H9 (cell line): ENCODE results near the gene KAZALD1. TPM values are rescaled to one million over a fixed set of nuclear protein-coding genes. Genes with fewer than 3 reads are reported as not detected.

Experiments used
- DNase-seq: peaks from one replicate; pipeline ENCODE4 v3.0.0-alpha.2; 2017
- H2AFZ ChIP-seq: one replicate; pipeline ENCODE4 v1.6.1; 2013; ENCODE audit warnings: mild to moderate bottlenecking, low read length, control low read depth, moderate library complexity
- H2AK5ac ChIP-seq: 2 replicates; pipeline ENCODE4 v1.6.1; 2013; ENCODE audit warnings: low read length, control low read depth, mixed read lengths; ENCODE audit not compliant: insufficient read length
- H2BK120ac ChIP-seq: one replicate; pipeline ENCODE4 v1.6.1; 2013; ENCODE audit warnings: low read depth, mild to moderate bottlenecking, low read length, control low read depth, inconsistent platforms; ENCODE audit not compliant: poor library complexity, severe bottlenecking
- H2BK12ac ChIP-seq: 2 replicates; pipeline ENCODE4 v1.6.1; 2013; ENCODE audit warnings: low read length, control low read depth, mixed read lengths, low read depth; ENCODE audit not compliant: insufficient read length
- H2BK15ac ChIP-seq: 2 replicates; pipeline ENCODE4 v1.6.1; 2013; ENCODE audit warnings: low read depth, low read length, control low read depth
- H2BK20ac ChIP-seq: one replicate; pipeline ENCODE4 v1.6.1; 2013; ENCODE audit warnings: low read depth, mild to moderate bottlenecking, low read length, control low read depth, inconsistent platforms; ENCODE audit not compliant: poor library complexity, severe bottlenecking
- H2BK5ac ChIP-seq: 2 replicates; pipeline ENCODE4 v1.6.1; 2013; ENCODE audit warnings: low read length, control low read depth, mixed read lengths; ENCODE audit not compliant: insufficient read length
- H3K14ac ChIP-seq: 2 replicates; pipeline ENCODE4 v1.6.1; 2013; ENCODE audit warnings: low read length, control low read depth; ENCODE audit not compliant: insufficient read depth
- H3K18ac ChIP-seq: 2 replicates; pipeline ENCODE4 v1.6.1; 2013; ENCODE audit warnings: low read depth, mild to moderate bottlenecking, mixed read lengths, low read length, control low read depth; ENCODE audit not compliant: insufficient read length
- H3K23ac ChIP-seq: 2 replicates; pipeline ENCODE4 v1.6.1; 2013; ENCODE audit warnings: low read length, control low read depth, mixed read lengths, low read depth; ENCODE audit not compliant: insufficient read length
- H3K23me2 ChIP-seq: 2 replicates; pipeline ENCODE4 v1.6.1; 2013; ENCODE audit warnings: low read depth, mild to moderate bottlenecking, mixed read lengths, low read length, control low read depth; ENCODE audit not compliant: insufficient read length, poor library complexity, severe bottlenecking
- H3K27ac ChIP-seq: 2 replicates; pipeline ENCODE4 v1.5.1; 2013; ENCODE audit warnings: low read length, control low read depth, mixed read lengths, low read depth; ENCODE audit not compliant: insufficient read length
- H3K27me3 ChIP-seq: 2 replicates; pipeline ENCODE4 v1.6.1; 2013; ENCODE audit warnings: low read length, control low read depth, inconsistent platforms; ENCODE audit not compliant: insufficient read depth
- H3K4ac ChIP-seq: 2 replicates; pipeline ENCODE4 v1.6.1; 2013; ENCODE audit warnings: low read depth, mild to moderate bottlenecking, control low read depth, inconsistent platforms, low read length, moderate library complexity
- H3K4me1 ChIP-seq: 2 replicates; pipeline ENCODE4 v1.6.1; 2013; ENCODE audit warnings: low read length, control low read depth, inconsistent platforms; ENCODE audit not compliant: insufficient read depth
- H3K4me2 ChIP-seq: 2 replicates; pipeline ENCODE4 v1.6.1; 2013; ENCODE audit warnings: low read length, control low read depth, mixed read lengths; ENCODE audit not compliant: insufficient read length, insufficient read depth
- H3K56ac ChIP-seq: 2 replicates; pipeline ENCODE4 v1.6.1; 2013; ENCODE audit warnings: low read depth, mild to moderate bottlenecking, mixed read lengths, low read length, control low read depth; ENCODE audit not compliant: insufficient read length
- H3K79me1 ChIP-seq: 2 replicates; pipeline ENCODE4 v1.6.1; 2013; ENCODE audit warnings: low read depth, mild to moderate bottlenecking, moderate library complexity, low read length, control low read depth, inconsistent platforms; ENCODE audit not compliant: insufficient read depth, poor library complexity, severe bottlenecking
- H3K79me2 ChIP-seq: 2 replicates; pipeline ENCODE4 v1.6.1; 2013; ENCODE audit warnings: low read length, control low read depth, inconsistent platforms; ENCODE audit not compliant: insufficient read depth
- H3K9ac ChIP-seq: 2 replicates; pipeline ENCODE4 v1.6.1; 2013; ENCODE audit warnings: low read length, control low read depth, mixed read lengths; ENCODE audit not compliant: insufficient read length; ENCODE audit errors: extremely low read depth
- H3K9me3 ChIP-seq: one replicate; pipeline ENCODE4 v1.6.1; 2013; ENCODE audit warnings: low read depth, low read length, inconsistent platforms; ENCODE audit not compliant: control insufficient read depth
- H3T11ph ChIP-seq: one replicate; pipeline ENCODE4 v1.6.1; 2013; ENCODE audit warnings: mild to moderate bottlenecking, low read length, control low read depth, inconsistent platforms
- H4K20me1 ChIP-seq: one replicate; pipeline ENCODE4 v1.6.1; 2013; ENCODE audit not compliant: control insufficient read depth, insufficient read length, insufficient read depth
- H4K5ac ChIP-seq: 2 replicates; pipeline ENCODE4 v1.6.1; 2013; ENCODE audit warnings: low read depth, mild to moderate bottlenecking, mixed read lengths, low read length, control low read depth; ENCODE audit not compliant: insufficient read length
- H4K8ac ChIP-seq: replicated peaks from 2 replicates; pipeline ENCODE4 v1.6.1; 2013; ENCODE audit warnings: low read length, control low read depth, mixed read lengths, low read depth; ENCODE audit not compliant: insufficient read length
- H4K91ac ChIP-seq: 2 replicates; pipeline ENCODE4 v1.6.1; 2013; ENCODE audit warnings: low read depth, mild to moderate bottlenecking, moderate library complexity, mixed read lengths, low read length, control low read depth; ENCODE audit not compliant: insufficient read length
- H3K27ac Mint-ChIP-seq, 3 experiments: 2 replicates in 2 of 3; 3 replicates in 1 of 3; pipeline ENCODE4 v1.8.0; 2020 to 2021; ENCODE audit warnings: mixed read lengths in 3 of 3, mild to moderate bottlenecking in 1 of 3, moderate library complexity in 1 of 3
- H3K27me3 Mint-ChIP-seq: 2 replicates; pipeline ENCODE4 v1.8.0; 2021; ENCODE audit warnings: low read depth, mild to moderate bottlenecking, moderate library complexity, mixed read lengths
- H3K36me3 Mint-ChIP-seq, 3 experiments: 2 replicates in 2 of 3; 3 replicates in 1 of 3; pipeline ENCODE4 v1.8.0; 2020 to 2021; ENCODE audit warnings: low read depth in 3 of 3, mixed read lengths in 3 of 3; ENCODE audit not compliant: insufficient read depth in 1 of 3
- H3K4me1 Mint-ChIP-seq, 2 experiments: 2 replicates each; pipeline ENCODE4 v1.8.0; 2020; ENCODE audit warnings: mixed read lengths in 2 of 2
- H3K4me3 Mint-ChIP-seq, 2 experiments: 2 replicates in 1 of 2; 3 replicates in 1 of 2; pipeline ENCODE4 v1.8.0; 2020 to 2021; ENCODE audit warnings: mild to moderate bottlenecking in 2 of 2, mixed read lengths in 2 of 2, moderate library complexity in 1 of 2
- H3K9me3 Mint-ChIP-seq, 2 experiments: 2 replicates in 1 of 2; 3 replicates in 1 of 2; pipeline ENCODE4 v1.8.0; 2020; ENCODE audit warnings: mild to moderate bottlenecking in 2 of 2, mixed read lengths in 2 of 2, moderate library complexity in 1 of 2
- WGBS: extraction: QIAGEN DNeasy Blood & Tissue Kit; methylation state at CpG from one replicate; pipeline ENCODE4 v1.1.7; 2013; ENCODE audit warnings: missing lambda C conversion rate, low lambda C conversion rate, mixed read lengths; ENCODE audit not compliant: insufficient read length; ENCODE audit errors: extremely low coverage; 5-methylcytosine and 5-hydroxymethylcytosine counted together
- total RNA-seq: library from RNA; stranded (reverse); gene quantifications from 2 replicates; pipeline ENCODE4 v1.2.1, GENCODE V29; 2021
- TF ChIP-seq, protein P1 (sequence below): fragments of 200-600 bp; sonication (generic); conservative IDR thresholded peaks from 3 replicates; pipeline ENCODE4 v1.8.0; 2021; ENCODE audit warnings: antibody characterized with exemption, mild to moderate bottlenecking

The KAZALD1 gene
- total RNA-seq, 1 experiment from 2014 or later, result 2.9 TPM

DNA sequence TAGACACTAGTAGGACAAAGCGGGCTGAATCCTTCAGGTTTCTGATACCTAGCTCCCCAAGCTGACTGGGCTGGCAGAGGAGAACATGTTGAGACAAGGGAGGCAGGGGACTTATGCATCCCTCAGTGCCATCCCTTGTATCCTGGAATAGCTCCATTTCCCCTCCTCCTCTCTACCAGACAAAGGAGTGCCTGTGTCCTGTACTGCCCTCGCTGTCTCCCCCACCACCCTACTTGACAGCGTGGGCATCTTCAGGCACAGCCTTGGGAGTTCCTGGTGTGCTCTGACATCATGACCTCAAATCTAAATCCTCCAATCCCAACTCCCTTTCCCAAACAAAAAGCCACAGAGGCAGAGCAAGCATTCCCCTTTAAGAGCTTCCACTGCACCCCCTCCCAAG lies 21.7 kb upstream of the KAZALD1 start:
- H4K5ac ChIP-seq, result no peak overlapping the region
- no peak overlapping the region for H3T11ph ChIP-seq
- Mint-ChIP-seq H3K27ac (no peak overlapping the region; a peak in 1 of 7 replicates), H3K4me1 (peaks cover 13 to 27% of the 10 kb centered on the region in 2 experiments), H3K36me3 (no peaks in the 10 kb centered on the region), H3K27me3 (peaks cover 59% of the 10 kb centered on the region), H3K9me3 (no peaks in the 10 kb centered on the region), H3K4me3 (no peak overlapping the region)
- H3K18ac ChIP-seq, result no peak overlapping the region
- H2AFZ ChIP-seq, result no peak overlapping the region
- H4K91ac ChIP-seq, result no peak overlapping the region
- H4K8ac ChIP-seq, result no peak overlapping the region
- H3K9ac ChIP-seq, result no peak overlapping the region
- H3K4me2 ChIP-seq, result no peak overlapping the region
- H3K79me1 ChIP-seq, result no peaks in the 10 kb centered on the region
- H3K23me2 ChIP-seq, result peaks cover 7% of the 10 kb centered on the region
- no peaks in the 10 kb centered on the region for H3K79me2 ChIP-seq
- no peak overlapping the region for H3K56ac ChIP-seq
- no peak overlapping the region for H2BK5ac ChIP-seq
- H2AK5ac ChIP-seq, result no peak overlapping the region
- no peak overlapping the region for H3K4ac ChIP-seq
- no peak overlapping the region for H3K14ac ChIP-seq
- DNase-seq, result no peak
- H2BK15ac ChIP-seq, result no peak overlapping the region
- TF ChIP-seq, protein P1, sequence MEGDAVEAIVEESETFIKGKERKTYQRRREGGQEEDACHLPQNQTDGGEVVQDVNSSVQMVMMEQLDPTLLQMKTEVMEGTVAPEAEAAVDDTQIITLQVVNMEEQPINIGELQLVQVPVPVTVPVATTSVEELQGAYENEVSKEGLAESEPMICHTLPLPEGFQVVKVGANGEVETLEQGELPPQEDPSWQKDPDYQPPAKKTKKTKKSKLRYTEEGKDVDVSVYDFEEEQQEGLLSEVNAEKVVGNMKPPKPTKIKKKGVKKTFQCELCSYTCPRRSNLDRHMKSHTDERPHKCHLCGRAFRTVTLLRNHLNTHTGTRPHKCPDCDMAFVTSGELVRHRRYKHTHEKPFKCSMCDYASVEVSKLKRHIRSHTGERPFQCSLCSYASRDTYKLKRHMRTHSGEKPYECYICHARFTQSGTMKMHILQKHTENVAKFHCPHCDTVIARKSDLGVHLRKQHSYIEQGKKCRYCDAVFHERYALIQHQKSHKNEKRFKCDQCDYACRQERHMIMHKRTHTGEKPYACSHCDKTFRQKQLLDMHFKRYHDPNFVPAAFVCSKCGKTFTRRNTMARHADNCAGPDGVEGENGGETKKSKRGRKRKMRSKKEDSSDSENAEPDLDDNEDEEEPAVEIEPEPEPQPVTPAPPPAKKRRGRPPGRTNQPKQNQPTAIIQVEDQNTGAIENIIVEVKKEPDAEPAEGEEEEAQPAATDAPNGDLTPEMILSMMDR, result no peak
- no peak overlapping the region for H3K27ac ChIP-seq
- no CpG with 5 or more reads among the region's 3 CpGs for WGBS
- H3K4me1 ChIP-seq, result peaks cover 2% of the 10 kb centered on the region; the same call in 1 of the 2 replicates
- no peaks in the 10 kb centered on the region for H3K9me3 ChIP-seq
- peaks cover 3% of the 10 kb centered on the region; the same call in 1 of the 2 replicates for H3K27me3 ChIP-seq
- no peak overlapping the region for H2BK12ac ChIP-seq
- no peaks in the 10 kb centered on the region for H4K20me1 ChIP-seq
- no peak overlapping the region for H3K23ac ChIP-seq
- no peak overlapping the region for H2BK120ac ChIP-seq
- no peak overlapping the region for H2BK20ac ChIP-seq
